ENCODE data around the gene HK1.
"Not testable (repeated sequence)": the region's sequence is repeated elsewhere in the genome, so short reads cannot be mapped to it uniquely, and the experiment has no call there.

The HK1 gene

DNA sequence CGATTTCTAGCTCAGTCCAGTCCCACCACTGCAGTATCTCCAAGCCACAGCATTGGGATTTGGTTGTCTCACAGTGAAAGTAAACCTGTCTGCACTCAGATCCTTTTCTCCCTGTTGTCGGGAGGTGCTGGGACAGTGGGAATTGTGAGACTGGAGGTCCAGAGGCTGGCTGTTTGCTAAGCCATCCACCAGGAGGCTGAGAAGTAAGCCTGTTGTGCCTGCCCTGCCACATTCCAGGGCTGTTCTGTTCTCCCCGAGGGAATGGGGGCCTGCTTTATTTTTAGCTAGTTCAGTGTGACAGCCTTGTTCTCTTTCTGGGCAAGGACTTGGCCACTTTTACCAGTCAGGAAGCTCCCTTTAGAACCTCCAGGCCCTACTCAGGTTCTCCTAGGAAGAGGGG, 54.9 kb downstream of the HK1 start:
- Histone ChIP-seq H3F3A (ENCODE audit: insufficient read depth, low read length) (no peaks in the 10 kb centered on the region), H3K79me2 (ENCODE audit: low read length) (no peaks in the 10 kb centered on the region), H3K9me2 (replicated peaks; ENCODE audit: insufficient read depth, low read length) (no peaks in the 10 kb centered on the region), H3K9me3 (replicated peaks; ENCODE audit: insufficient read depth, low read length) (no peaks in the 10 kb centered on the region), H4K20me1 (ENCODE audit: insufficient read depth, low read length) (no peaks in the 10 kb centered on the region), H3K4me3 (ENCODE audit: low read length) (no peak overlapping the region), H3K9ac (ENCODE audit: low read length) (no peak overlapping the region), H2AFZ (ENCODE audit: low read length) (no peak overlapping the region), H3K27ac (ENCODE audit: low read length) (no peak overlapping the region), H3K27me3 (replicated peaks; ENCODE audit: insufficient read depth, low read length) (no peaks in the 10 kb centered on the region), H3K36me3 (replicated peaks; ENCODE audit: insufficient read depth, low read length) (no peaks in the 10 kb centered on the region), H3K4me2 (ENCODE audit: low read depth, low read length) (no peak overlapping the region), H3K4me1 (ENCODE audit: low read length) (no peaks in the 10 kb centered on the region)
- TF ChIP-seq, protein P1, sequence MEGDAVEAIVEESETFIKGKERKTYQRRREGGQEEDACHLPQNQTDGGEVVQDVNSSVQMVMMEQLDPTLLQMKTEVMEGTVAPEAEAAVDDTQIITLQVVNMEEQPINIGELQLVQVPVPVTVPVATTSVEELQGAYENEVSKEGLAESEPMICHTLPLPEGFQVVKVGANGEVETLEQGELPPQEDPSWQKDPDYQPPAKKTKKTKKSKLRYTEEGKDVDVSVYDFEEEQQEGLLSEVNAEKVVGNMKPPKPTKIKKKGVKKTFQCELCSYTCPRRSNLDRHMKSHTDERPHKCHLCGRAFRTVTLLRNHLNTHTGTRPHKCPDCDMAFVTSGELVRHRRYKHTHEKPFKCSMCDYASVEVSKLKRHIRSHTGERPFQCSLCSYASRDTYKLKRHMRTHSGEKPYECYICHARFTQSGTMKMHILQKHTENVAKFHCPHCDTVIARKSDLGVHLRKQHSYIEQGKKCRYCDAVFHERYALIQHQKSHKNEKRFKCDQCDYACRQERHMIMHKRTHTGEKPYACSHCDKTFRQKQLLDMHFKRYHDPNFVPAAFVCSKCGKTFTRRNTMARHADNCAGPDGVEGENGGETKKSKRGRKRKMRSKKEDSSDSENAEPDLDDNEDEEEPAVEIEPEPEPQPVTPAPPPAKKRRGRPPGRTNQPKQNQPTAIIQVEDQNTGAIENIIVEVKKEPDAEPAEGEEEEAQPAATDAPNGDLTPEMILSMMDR (IDR thresholded peaks at IDR 0.05; ENCODE audit: low read length) = no peak
- no peak for TF ChIP-seq EZH2phosphoT487 (IDR thresholded peaks at IDR 0.05; ENCODE audit: low read length)
- TF ChIP-seq EZH2 (optimal IDR thresholded peaks at IDR 0.05; ENCODE audit: low read depth, low read length) = no peak
- no peak for DNase-seq

DNA sequence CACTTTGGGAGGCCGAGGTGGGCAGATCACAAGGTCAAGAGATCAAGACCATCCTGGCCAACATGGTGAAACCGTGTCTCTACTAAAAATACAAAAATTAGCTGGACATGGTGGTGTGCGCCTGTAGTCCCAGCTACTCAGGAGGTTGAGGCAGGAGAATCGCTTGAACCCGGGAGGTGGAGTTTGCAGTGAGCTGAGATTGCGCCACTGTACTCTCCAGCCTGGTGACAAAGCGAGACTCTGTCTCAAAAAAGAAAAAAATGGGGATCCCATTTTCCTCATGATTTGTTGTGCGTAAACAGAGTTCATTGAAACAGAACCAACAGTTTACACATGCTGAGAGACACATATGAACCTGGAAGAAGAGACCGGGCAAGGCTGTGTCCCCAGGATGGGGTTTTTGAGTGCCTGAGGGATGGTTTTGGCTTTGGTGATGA, 55.6 kb downstream of the HK1 start:
- not testable (repeated sequence) for H3K36me3 ChIP-seq (replicated peaks; ENCODE audit: insufficient read depth, low read length); H3K4me1 ChIP-seq (ENCODE audit: low read length); H3F3A ChIP-seq (ENCODE audit: insufficient read depth, low read length); H3K9me3 ChIP-seq (replicated peaks; ENCODE audit: insufficient read depth, low read length); H4K20me1 ChIP-seq (ENCODE audit: insufficient read depth, low read length); H3K4me2 ChIP-seq (ENCODE audit: low read depth, low read length); H3K27me3 ChIP-seq (replicated peaks; ENCODE audit: insufficient read depth, low read length); H2AFZ ChIP-seq (ENCODE audit: low read length); DNase-seq; H3K27ac ChIP-seq (ENCODE audit: low read length); H3K79me2 ChIP-seq (ENCODE audit: low read length); H3K9me2 ChIP-seq (replicated peaks; ENCODE audit: insufficient read depth, low read length); H3K4me3 ChIP-seq (ENCODE audit: low read length); H3K9ac ChIP-seq (ENCODE audit: low read length)

DNA sequence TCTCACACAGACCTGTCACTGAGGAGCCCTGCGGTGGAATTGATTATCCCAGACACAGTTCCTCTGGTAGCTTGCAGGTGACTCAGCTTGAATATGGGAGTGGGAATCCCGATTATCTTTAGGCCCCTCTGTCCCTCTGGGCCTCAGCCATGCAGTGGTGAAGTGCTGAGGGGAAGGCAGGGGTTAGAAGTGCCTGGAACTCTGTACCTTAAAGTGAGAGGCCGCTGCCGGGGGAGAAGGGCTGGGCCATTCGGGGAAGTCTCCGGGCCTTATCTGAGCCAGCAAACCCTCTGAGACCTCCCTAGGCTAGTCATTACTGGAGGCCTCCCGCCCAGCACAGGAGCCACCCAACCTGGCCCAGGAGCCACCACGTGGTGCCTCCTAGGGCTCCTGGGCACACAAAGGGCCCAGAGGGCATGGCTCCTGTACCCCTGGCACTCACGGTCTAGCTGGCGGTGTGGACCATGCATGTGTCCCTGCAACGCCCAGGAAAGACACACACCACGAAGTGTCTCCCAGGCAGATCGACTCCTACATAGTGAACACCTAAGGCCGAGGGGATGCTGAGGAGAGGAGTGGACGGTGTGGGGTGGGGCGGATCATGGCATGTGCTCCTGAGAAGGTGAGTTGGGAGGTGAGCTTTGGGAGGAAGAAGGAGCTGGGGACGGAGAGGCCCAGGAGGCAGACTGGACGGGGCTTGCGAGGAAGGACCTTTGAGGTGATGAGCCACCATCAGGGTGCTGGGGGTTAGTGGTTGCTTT, 56.2 kb downstream of the HK1 start:
- H3K4me2 ChIP-seq (ENCODE audit: low read depth, low read length) = no peak overlapping the region
- H3K4me3 ChIP-seq (ENCODE audit: low read length) = no peak overlapping the region
- no peaks in the 10 kb centered on the region for H3K27me3 ChIP-seq (replicated peaks; ENCODE audit: insufficient read depth, low read length)
- no peak overlapping the region for H3K9ac ChIP-seq (ENCODE audit: low read length)
- no peak overlapping the region for H3K27ac ChIP-seq (ENCODE audit: low read length)
- H2AFZ ChIP-seq (ENCODE audit: low read length) = no peak overlapping the region
- H3K9me2 ChIP-seq (replicated peaks; ENCODE audit: insufficient read depth, low read length) = no peaks in the 10 kb centered on the region
- DNase-seq = no peak
- TF ChIP-seq EZH2phosphoT487 (IDR thresholded peaks at IDR 0.05; ENCODE audit: low read length) (no peak), EZH2 (optimal IDR thresholded peaks at IDR 0.05; ENCODE audit: low read depth, low read length) (no peak)
- TF ChIP-seq, protein P1 (IDR thresholded peaks at IDR 0.05; ENCODE audit: low read length) = no peak
- no peaks in the 10 kb centered on the region for H3F3A ChIP-seq (ENCODE audit: insufficient read depth, low read length)
- H3K4me1 ChIP-seq (ENCODE audit: low read length) = no peaks in the 10 kb centered on the region
- no peaks in the 10 kb centered on the region for H3K36me3 ChIP-seq (replicated peaks; ENCODE audit: insufficient read depth, low read length)
- H3K9me3 ChIP-seq (replicated peaks; ENCODE audit: insufficient read depth, low read length) = no peaks in the 10 kb centered on the region
- H4K20me1 ChIP-seq (ENCODE audit: insufficient read depth, low read length) = no peaks in the 10 kb centered on the region
- no peaks in the 10 kb centered on the region for H3K79me2 ChIP-seq (ENCODE audit: low read length)

DNA sequence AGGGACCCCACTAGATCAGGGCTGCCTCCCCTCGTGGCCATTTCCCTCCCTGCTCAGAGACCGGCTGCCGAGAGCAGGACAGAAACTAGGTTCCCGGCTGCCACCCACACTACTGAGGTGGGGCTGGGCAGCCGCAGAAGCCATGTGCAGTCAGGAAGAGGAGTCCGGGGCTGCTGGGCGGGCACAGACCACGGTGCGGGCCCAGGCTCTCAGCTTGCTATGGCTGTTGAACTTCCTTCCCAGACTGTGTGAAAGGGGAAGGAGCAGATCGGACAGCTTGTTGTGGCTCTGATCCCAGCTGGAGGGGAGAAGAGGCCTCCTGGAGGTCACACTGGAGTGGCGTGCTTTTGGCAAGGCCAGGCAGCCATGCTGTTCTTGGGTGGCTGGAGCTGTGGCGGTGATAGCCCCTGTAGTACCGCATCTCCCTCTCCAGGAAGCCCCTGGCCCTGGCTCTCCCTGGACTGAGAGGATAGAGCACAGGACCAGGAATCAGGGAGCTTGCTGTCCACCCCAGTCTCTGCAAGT, 56.8 kb downstream of the HK1 start:
- H2AFZ ChIP-seq (ENCODE audit: low read length) = no peak overlapping the region

More for the DNA sequence above, 56.8 kb downstream of the HK1 start:
- DNase-seq = no peak
- no peaks in the 10 kb centered on the region for H3K4me1 ChIP-seq (ENCODE audit: low read length)
- H3K9ac ChIP-seq (ENCODE audit: low read length) = no peak overlapping the region
- no peaks in the 10 kb centered on the region for H4K20me1 ChIP-seq (ENCODE audit: insufficient read depth, low read length)
- H3F3A ChIP-seq (ENCODE audit: insufficient read depth, low read length) = no peaks in the 10 kb centered on the region
- H3K27ac ChIP-seq (ENCODE audit: low read length) = no peak overlapping the region
- H3K79me2 ChIP-seq (ENCODE audit: low read length) = no peaks in the 10 kb centered on the region
- no peaks in the 10 kb centered on the region for H3K36me3 ChIP-seq (replicated peaks; ENCODE audit: insufficient read depth, low read length)
- no peaks in the 10 kb centered on the region for H3K9me2 ChIP-seq (replicated peaks; ENCODE audit: insufficient read depth, low read length)
- no peak overlapping the region for H3K4me2 ChIP-seq (ENCODE audit: low read depth, low read length)
- no peaks in the 10 kb centered on the region for H3K9me3 ChIP-seq (replicated peaks; ENCODE audit: insufficient read depth, low read length)
- no peaks in the 10 kb centered on the region for H3K27me3 ChIP-seq (replicated peaks; ENCODE audit: insufficient read depth, low read length)
- TF ChIP-seq EZH2phosphoT487 (IDR thresholded peaks at IDR 0.05; ENCODE audit: low read length) = no peak
- TF ChIP-seq EZH2 (optimal IDR thresholded peaks at IDR 0.05; ENCODE audit: low read depth, low read length) = no peak
- no peak overlapping the region for H3K4me3 ChIP-seq (ENCODE audit: low read length)

Measured in MM.1S (cell line).